T-helper 1 cell treated with Interleukin-12 subunit alpha and Interleukin-12 subunit beta and Interleukin-4 antibody, amounts not matched to agents 30 μg/mL and 1 μg/mL, for 36 hours (primary cell): Measurements from ENCODE around the gene ETFDH.
"Not testable (repeated sequence)": the region's sequence is repeated elsewhere in the genome, so short reads cannot be mapped to it uniquely, and the experiment has no call there.

Experiments
- H3K27ac Mint-ChIP-seq: one replicate; pipeline ENCODE4 v1.8.0; 2021; ENCODE audit warnings: mild to moderate bottlenecking, mixed read lengths
- H3K27me3 Mint-ChIP-seq: one replicate; pipeline ENCODE4 v1.8.0; 2021; ENCODE audit warnings: low read depth, mixed read lengths
- H3K36me3 Mint-ChIP-seq: one replicate; pipeline ENCODE4 v1.8.0; 2021; ENCODE audit warnings: low read depth, mixed read lengths
- H3K4me1 Mint-ChIP-seq: one replicate; pipeline ENCODE4 v1.8.0; 2021; ENCODE audit warnings: low read depth, mixed read lengths
- H3K4me3 Mint-ChIP-seq: one replicate; pipeline ENCODE4 v1.8.0; 2021; ENCODE audit warnings: mild to moderate bottlenecking, moderate library complexity, mixed read lengths
- H3K9me3 Mint-ChIP-seq: one replicate; pipeline ENCODE4 v1.8.0; 2021; ENCODE audit warnings: mixed read lengths

Gene ETFDH

GRCh38 chr4:158666892-158667291 is 5.2 kb upstream of the ETFDH start:
- Mint-ChIP-seq H3K4me1 (peaks cover 20% of the 10 kb centered on the region), H3K4me3 (no peak overlapping the region), H3K27me3 (no peaks in the 10 kb centered on the region), H3K9me3 (no peaks in the 10 kb centered on the region), H3K27ac (no peak overlapping the region), H3K36me3 (peaks cover 15% of the 10 kb centered on the region)

GRCh38 chr4:158667651-158668198 is 4.4 kb upstream of the ETFDH start:
- H3K4me3 Mint-ChIP-seq, result no peak overlapping the region
- no peaks in the 10 kb centered on the region for H3K9me3 Mint-ChIP-seq
- peaks cover 26% of the 10 kb centered on the region for H3K4me1 Mint-ChIP-seq
- H3K27ac Mint-ChIP-seq, result no peak overlapping the region
- H3K27me3 Mint-ChIP-seq, result no peaks in the 10 kb centered on the region
- peaks cover 15% of the 10 kb centered on the region for H3K36me3 Mint-ChIP-seq

- H3K36me3 Mint-ChIP-seq, result peaks cover 15% of the 10 kb centered on the region
- peak overlapping the region; percentile 21 for H3K4me3 Mint-ChIP-seq
- no peaks in the 10 kb centered on the region for H3K27me3 Mint-ChIP-seq
- H3K9me3 Mint-ChIP-seq, result no peaks in the 10 kb centered on the region
- peaks cover 24% of the 10 kb centered on the region for H3K4me1 Mint-ChIP-seq
- H3K27ac Mint-ChIP-seq, result no peak overlapping the region
Measured at GRCh38 chr4:158669310-158669709, 2.8 kb upstream of the ETFDH start.

- Mint-ChIP-seq H3K36me3 (peaks cover 7% of the 10 kb centered on the region), H3K27me3 (no peaks in the 10 kb centered on the region), H3K9me3 (no peaks in the 10 kb centered on the region), H3K4me1 (peaks cover 24% of the 10 kb centered on the region), H3K27ac (peak overlapping the region; percentile 92), H3K4me3 (peak overlapping the region; percentile 90)
Measured at GRCh38 chr4:158670975-158671664, 976 bp upstream of the ETFDH start.

- Mint-ChIP-seq H3K27me3 (no peaks in the 10 kb centered on the region), H3K27ac (peak within 1 kb of the TSS; percentile 92), H3K36me3 (peaks cover 4% of the 10 kb centered on the region), H3K9me3 (no peaks in the 10 kb centered on the region), H3K4me1 (peaks cover 27% of the 10 kb centered on the region), H3K4me3 (peak within 1 kb of the TSS; percentile 90)
Measured at GRCh38 chr4:158671665-158671914, 506 bp upstream of the ETFDH start, which contains the start of gene C4orf46. TSS of gene C4orf46 (minus strand) at chr4:158671887. CDS start at chr4:158671801, 86 bp downstream.

- Mint-ChIP-seq H3K4me1 (peaks cover 25% of the 10 kb centered on the region), H3K36me3 (peaks cover under 1% of the 10 kb centered on the region), H3K27me3 (no peaks in the 10 kb centered on the region), H3K9me3 (no peaks in the 10 kb centered on the region), H3K4me3 (no peak overlapping the region), H3K27ac (peak overlapping the region; percentile 5)
Measured at GRCh38 chr4:158673633-158674032, 1.5 kb downstream of the ETFDH start.

GRCh38 chr4:158676076-158676475 is 4.0 kb downstream of the ETFDH start:
- peaks cover 11% of the 10 kb centered on the region for H3K4me1 Mint-ChIP-seq
- no peak overlapping the region for H3K27ac Mint-ChIP-seq
- H3K36me3 Mint-ChIP-seq, result peaks cover 5% of the 10 kb centered on the region
- H3K9me3 Mint-ChIP-seq, result no peaks in the 10 kb centered on the region
- H3K4me3 Mint-ChIP-seq, result no peak overlapping the region
- H3K27me3 Mint-ChIP-seq, result no peaks in the 10 kb centered on the region

- Mint-ChIP-seq H3K36me3 (peaks cover 5% of the 10 kb centered on the region), H3K27me3 (no peaks in the 10 kb centered on the region), H3K4me1 (peaks cover 3% of the 10 kb centered on the region)
Measured at GRCh38 chr4:158678767-158679166, 6.7 kb downstream of the ETFDH start.

GRCh38 chr4:158681629-158682028 is 9.5 kb downstream of the ETFDH start:
- Mint-ChIP-seq H3K27me3 (no peaks in the 10 kb centered on the region), H3K4me1 (no peaks in the 10 kb centered on the region), H3K9me3 (no peaks in the 10 kb centered on the region), H3K36me3 (peaks cover 10% of the 10 kb centered on the region), H3K27ac (no peak overlapping the region), H3K4me3 (no peak overlapping the region)

More at GRCh38 chr4:158678767-158679166, 6.7 kb downstream of the ETFDH start:
- no peak overlapping the region for H3K27ac Mint-ChIP-seq
- H3K9me3 Mint-ChIP-seq, result no peaks in the 10 kb centered on the region
- H3K4me3 Mint-ChIP-seq, result no peak overlapping the region

GRCh38 chr4:158682066-158682465 is 10.0 kb downstream of the ETFDH start:
- H3K4me1 Mint-ChIP-seq, result no peaks in the 10 kb centered on the region
- peaks cover 13% of the 10 kb centered on the region for H3K36me3 Mint-ChIP-seq
- no peak overlapping the region for H3K27ac Mint-ChIP-seq
- H3K9me3 Mint-ChIP-seq, result no peaks in the 10 kb centered on the region
- H3K27me3 Mint-ChIP-seq, result no peaks in the 10 kb centered on the region
- no peak overlapping the region for H3K4me3 Mint-ChIP-seq

- Mint-ChIP-seq H3K27ac (no peak overlapping the region), H3K4me1 (no peaks in the 10 kb centered on the region), H3K36me3 (peaks cover 9% of the 10 kb centered on the region), H3K27me3 (no peaks in the 10 kb centered on the region), H3K4me3 (no peak overlapping the region), H3K9me3 (no peaks in the 10 kb centered on the region)
Measured at GRCh38 chr4:158688813-158689212, 16.7 kb downstream of the ETFDH start.

- Mint-ChIP-seq H3K9me3 (no peaks in the 10 kb centered on the region), H3K4me3 (no peak overlapping the region), H3K4me1 (no peaks in the 10 kb centered on the region), H3K27ac (no peak overlapping the region), H3K27me3 (no peaks in the 10 kb centered on the region), H3K36me3 (peaks cover 25% of the 10 kb centered on the region)
Measured at GRCh38 chr4:158704274-158704673, 32.2 kb downstream of the ETFDH start.

- H3K4me3 Mint-ChIP-seq, result no peak overlapping the region
- peaks cover 47% of the 10 kb centered on the region for H3K36me3 Mint-ChIP-seq
- no peak overlapping the region for H3K27ac Mint-ChIP-seq
- no peaks in the 10 kb centered on the region for H3K27me3 Mint-ChIP-seq
- H3K4me1 Mint-ChIP-seq, result peaks cover 5% of the 10 kb centered on the region
- H3K9me3 Mint-ChIP-seq, result no peaks in the 10 kb centered on the region
Measured at GRCh38 chr4:158710814-158711213, 38.7 kb downstream of the ETFDH start.

GRCh38 chr4:158712622-158713021 is 40.5 kb downstream of the ETFDH start:
- H3K4me1 Mint-ChIP-seq, H3K27ac Mint-ChIP-seq, H3K27me3 Mint-ChIP-seq, H3K4me3 Mint-ChIP-seq, H3K9me3 Mint-ChIP-seq: not testable (repeated sequence)
- H3K36me3 Mint-ChIP-seq, result peaks cover 49% of the 10 kb centered on the region

- Mint-ChIP-seq H3K9me3 (no peaks in the 10 kb centered on the region), H3K36me3 (peaks cover 63% of the 10 kb centered on the region), H3K27ac (no peak overlapping the region), H3K4me3 (no peak overlapping the region), H3K4me1 (peaks cover 19% of the 10 kb centered on the region), H3K27me3 (no peaks in the 10 kb centered on the region)
Measured at GRCh38 chr4:158714937-158715336, 42.8 kb downstream of the ETFDH start.
